ENCODE data around the gene RNF227. TPM values are rescaled to one million over a fixed set of nuclear protein-coding genes. Genes with fewer than 3 reads are reported as not detected.

Gene RNF227
- total RNA-seq, 1 experiment from 2014 or later = 6.6 TPM

GRCh38 chr17:7940034-7940433 lies 23.9 kb upstream of the RNF227 start:
- no peak for DNase-seq
- Histone ChIP-seq H3K9me3 (replicated peaks) (no peaks in the 10 kb centered on the region), H3K27me3 (no peaks in the 10 kb centered on the region), H3K36me3 (peaks cover 23% of the 10 kb centered on the region), H3K4me3 (no peak overlapping the region), H3K4me1 (no peaks in the 10 kb centered on the region), H3K27ac (no peak overlapping the region)

DNA sequence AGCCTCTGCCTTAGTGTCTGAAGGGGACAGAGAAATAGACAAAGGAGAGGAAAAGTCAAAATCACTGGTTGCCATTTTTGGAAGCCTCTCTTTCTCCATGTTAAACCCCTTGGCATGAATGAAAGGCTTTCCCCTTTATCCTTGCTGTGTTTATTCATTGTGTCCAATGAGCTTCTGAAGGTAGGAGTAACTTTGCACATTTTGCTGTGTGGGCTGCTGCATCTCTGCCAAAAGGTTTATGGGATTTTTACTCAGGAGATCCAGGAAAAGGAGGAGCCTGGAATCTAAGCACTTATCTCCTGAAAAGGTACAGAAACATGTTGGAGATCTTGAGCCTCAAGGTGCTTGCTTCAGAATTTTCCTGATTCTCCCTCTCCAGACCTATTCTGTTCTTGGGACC lies 19.8 kb upstream of the RNF227 start:
- H3K27me3 ChIP-seq = no peaks in the 10 kb centered on the region
- H3K9me3 ChIP-seq (replicated peaks) = no peaks in the 10 kb centered on the region
- H3K4me3 ChIP-seq = no peak overlapping the region
- H3K4me1 ChIP-seq = 0 out of 2 replicates have a peak, but pooled peaks cover 3% of the 10 kb centered on the region
- no peak for DNase-seq
- H3K36me3 ChIP-seq = peaks cover 19% of the 10 kb centered on the region
- H3K27ac ChIP-seq = no peak overlapping the region

GRCh38 chr17:7932949-7933348 lies 16.9 kb upstream of the RNF227 start:
- peak; percentile 42 to 49 for DNase-seq
- peaks cover 15% of the 10 kb centered on the region for H3K36me3 ChIP-seq
- no peaks in the 10 kb centered on the region for H3K9me3 ChIP-seq (replicated peaks)
- H3K4me3 ChIP-seq = peak overlapping the region; percentile 74
- peak overlapping the region; percentile 88 for H3K27ac ChIP-seq
- H3K27me3 ChIP-seq = no peaks in the 10 kb centered on the region
- H3K4me1 ChIP-seq = 0 out of 2 replicates have a peak, but pooled peaks cover 3% of the 10 kb centered on the region

- H3K27ac ChIP-seq = peak overlapping the region; percentile 88
- H3K4me3 ChIP-seq = peak overlapping the region; percentile 74
- 0 out of 2 replicates have a peak, but pooled peaks cover 3% of the 10 kb centered on the region for H3K4me1 ChIP-seq
- H3K36me3 ChIP-seq = peaks cover 14% of the 10 kb centered on the region
- DNase-seq = peak; percentile 26 to 51
- no peaks in the 10 kb centered on the region for H3K9me3 ChIP-seq (replicated peaks)
- H3K27me3 ChIP-seq = no peaks in the 10 kb centered on the region
These were observed 16.4 kb upstream of the RNF227 start for GRCh38 chr17:7932483-7932891.

DNA sequence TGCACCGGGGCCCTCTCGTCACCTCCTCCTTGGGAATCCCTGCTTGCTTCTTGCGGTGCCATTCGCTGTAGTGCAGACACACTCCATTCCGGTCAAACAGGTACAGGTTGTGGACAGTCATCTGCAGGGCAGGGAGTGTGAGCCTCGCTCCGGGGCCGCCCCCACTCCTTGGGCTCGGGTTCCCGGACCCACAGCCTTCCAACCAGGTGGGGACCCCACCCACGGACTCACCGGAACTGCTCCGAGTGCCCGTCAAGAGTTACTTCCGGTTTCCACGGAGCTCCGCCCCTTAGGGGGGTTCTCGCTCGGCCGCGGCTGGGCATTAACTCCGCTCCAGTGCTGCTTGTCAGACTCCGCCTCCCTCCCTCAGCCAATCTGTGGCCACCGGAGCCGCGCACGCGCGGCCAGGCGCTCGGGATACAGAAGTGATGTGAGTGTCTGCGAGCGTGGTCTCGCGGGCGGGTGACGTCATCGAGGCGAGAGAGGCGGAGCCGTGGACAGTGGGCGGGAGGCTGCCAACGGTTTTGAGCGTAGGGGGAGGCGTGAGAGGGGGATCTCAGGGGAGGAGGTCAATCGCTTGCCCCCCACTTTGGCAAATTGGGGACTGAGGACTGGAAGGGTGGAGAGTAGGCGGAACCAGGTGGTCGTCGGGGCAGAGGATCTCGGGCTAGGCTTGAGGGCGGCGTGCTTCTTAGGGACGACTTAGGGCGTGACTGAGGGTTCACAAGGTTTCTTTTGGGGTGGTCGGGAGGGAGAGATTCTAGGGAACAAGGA lies 15.8 kb upstream of the RNF227 start, which contains the start of the genes CNTROB and TRAPPC1:
Gene CNTROB, plus strand, starts transcription at position 498 of the 774 bp plus-strand sequence. CDS start 874 bp downstream, outside the sequence.
Gene TRAPPC1, minus strand, starts transcription at position 238 of the 774 bp plus-strand sequence. Its CDS starts 117 bp downstream, at position 121.
- Histone ChIP-seq H3K36me3 (peaks cover 12% of the 10 kb centered on the region), H3K9me3 (replicated peaks) (no peaks in the 10 kb centered on the region), H3K4me3 (peak within 1 kb of the TSS; percentile 74), H3K27ac (peak within 1 kb of the TSS; percentile 88), H3K27me3 (no peaks in the 10 kb centered on the region), H3K4me1 (0 out of 2 replicates have a peak, but pooled peaks cover 3% of the 10 kb centered on the region)
- peak; percentile 97 to 98 for DNase-seq

DNA sequence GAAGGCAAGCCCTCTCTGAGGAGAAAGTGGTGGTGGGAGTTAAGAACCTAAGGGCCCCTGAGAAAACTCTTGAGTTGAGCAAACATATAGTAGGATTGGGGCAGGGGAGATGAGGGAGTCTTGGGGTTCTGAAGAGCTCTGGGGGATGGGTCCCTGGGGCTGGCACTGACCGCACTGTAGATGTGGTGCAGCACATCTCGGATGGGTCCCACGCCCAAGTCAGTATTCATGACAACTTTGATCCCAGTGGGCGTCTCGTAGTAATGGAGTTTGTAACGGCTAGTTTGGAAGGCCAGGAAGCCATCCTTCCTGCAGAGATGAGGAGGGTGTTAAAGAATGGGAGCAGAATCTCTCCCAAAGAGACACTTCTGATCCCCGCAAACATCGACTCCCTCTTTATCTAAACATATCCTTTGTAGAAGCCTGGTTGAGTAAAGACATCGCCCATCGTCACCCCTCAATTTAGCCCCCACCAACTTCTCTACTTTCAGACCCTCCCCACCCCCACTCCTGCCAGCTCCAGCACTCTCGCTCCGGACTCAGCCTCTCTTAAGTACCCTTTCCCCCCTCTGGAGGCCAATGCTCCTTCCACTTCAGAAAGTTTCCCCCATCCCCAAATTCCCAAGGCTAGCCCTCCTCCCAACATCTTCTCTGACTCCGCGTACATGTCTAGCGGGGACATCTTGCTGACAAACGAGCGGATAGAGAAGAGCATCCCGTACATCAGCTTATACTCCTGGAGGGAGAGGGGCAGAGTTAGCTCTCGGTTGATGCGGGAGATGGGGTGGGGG lies 14.9 kb upstream of the RNF227 start:
- Histone ChIP-seq H3K4me1 (0 out of 2 replicates have a peak, but pooled peaks cover 3% of the 10 kb centered on the region), H3K27ac (peak overlapping the region; percentile 18; the same call in 1 of the 2 replicates), H3K36me3 (peaks cover 9% of the 10 kb centered on the region; the same call in 1 of the 2 replicates), H3K27me3 (no peaks in the 10 kb centered on the region), H3K9me3 (replicated peaks) (no peaks in the 10 kb centered on the region), H3K4me3 (peak overlapping the region; percentile 74)
- no peak for DNase-seq

DNA sequence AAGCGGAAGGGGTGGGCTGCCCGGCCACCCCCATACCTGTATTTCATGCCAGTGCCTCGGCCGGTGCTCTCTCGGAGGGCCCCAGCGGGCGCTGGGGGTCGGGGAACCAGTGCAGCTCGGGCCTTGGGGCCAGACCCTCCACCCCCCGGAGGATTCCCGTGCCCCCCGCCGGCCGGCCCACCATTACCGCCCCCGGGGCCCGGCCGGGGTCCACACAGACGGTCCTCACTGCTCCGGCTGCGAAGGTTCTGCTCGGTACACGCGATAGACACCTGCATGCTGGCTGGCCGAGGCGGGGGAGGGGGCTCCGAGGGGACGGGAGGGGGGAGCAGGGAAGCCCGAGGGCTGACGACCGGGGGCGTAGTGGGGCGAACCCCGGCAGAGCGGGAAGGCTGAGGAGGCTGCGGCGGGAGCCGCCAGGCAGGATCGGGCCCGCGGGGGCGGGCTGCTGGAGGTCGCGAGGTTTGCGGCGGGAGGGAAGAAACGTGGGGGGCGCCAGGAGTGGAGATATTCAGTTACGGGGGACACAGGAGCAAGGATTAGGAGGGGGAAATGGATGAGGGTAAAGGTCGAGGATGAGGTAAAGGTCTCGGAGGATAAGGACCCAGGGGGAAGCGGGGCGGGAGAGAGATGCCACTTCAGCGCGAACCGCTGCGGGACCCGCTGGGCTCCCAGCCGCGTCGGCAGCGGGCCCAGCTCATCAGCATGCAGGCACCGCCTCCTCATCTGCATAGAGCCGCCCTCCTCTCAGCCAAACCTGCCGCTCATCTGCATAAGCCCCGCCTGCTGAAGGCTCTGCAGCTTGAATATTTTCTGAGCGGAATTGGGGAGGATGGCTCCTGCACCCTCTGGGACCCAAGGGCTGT lies 13.3 kb upstream of the RNF227 start, which contains the start of gene KCNAB3:
Gene KCNAB3, minus strand, starts transcription at position 699 of the 866 bp plus-strand sequence. Its CDS starts 421 bp downstream, at position 278.
- no peaks in the 10 kb centered on the region for H3K9me3 ChIP-seq (replicated peaks)
- DNase-seq = no peak
- H3K36me3 ChIP-seq = peaks cover 4% of the 10 kb centered on the region; the same call in 1 of the 2 replicates
- H3K27me3 ChIP-seq = no peaks in the 10 kb centered on the region
- no peak within 1 kb of the TSS for H3K4me3 ChIP-seq
- no peak within 1 kb of the TSS for H3K27ac ChIP-seq
- 0 out of 2 replicates have a peak, but pooled peaks cover 3% of the 10 kb centered on the region for H3K4me1 ChIP-seq

GRCh38 chr17:7927596-7927995 lies 11.5 kb upstream of the RNF227 start:
- H3K27me3 ChIP-seq = no peaks in the 10 kb centered on the region
- DNase-seq = no peak
- no peak overlapping the region for H3K4me3 ChIP-seq
- no peak overlapping the region for H3K27ac ChIP-seq
- no peaks in the 10 kb centered on the region for H3K9me3 ChIP-seq (replicated peaks)
- no peaks in the 10 kb centered on the region for H3K36me3 ChIP-seq
- no peaks in the 10 kb centered on the region for H3K4me1 ChIP-seq

- H3K36me3 ChIP-seq = no peaks in the 10 kb centered on the region
- H3K9me3 ChIP-seq (replicated peaks) = no peaks in the 10 kb centered on the region
- H3K4me1 ChIP-seq = no peaks in the 10 kb centered on the region
- H3K27ac ChIP-seq = no peak overlapping the region
- no peak overlapping the region for H3K4me3 ChIP-seq
- no peaks in the 10 kb centered on the region for H3K27me3 ChIP-seq
- DNase-seq = no peak
These were observed 6.9 kb upstream of the RNF227 start for GRCh38 chr17:7922845-7923628.

DNA sequence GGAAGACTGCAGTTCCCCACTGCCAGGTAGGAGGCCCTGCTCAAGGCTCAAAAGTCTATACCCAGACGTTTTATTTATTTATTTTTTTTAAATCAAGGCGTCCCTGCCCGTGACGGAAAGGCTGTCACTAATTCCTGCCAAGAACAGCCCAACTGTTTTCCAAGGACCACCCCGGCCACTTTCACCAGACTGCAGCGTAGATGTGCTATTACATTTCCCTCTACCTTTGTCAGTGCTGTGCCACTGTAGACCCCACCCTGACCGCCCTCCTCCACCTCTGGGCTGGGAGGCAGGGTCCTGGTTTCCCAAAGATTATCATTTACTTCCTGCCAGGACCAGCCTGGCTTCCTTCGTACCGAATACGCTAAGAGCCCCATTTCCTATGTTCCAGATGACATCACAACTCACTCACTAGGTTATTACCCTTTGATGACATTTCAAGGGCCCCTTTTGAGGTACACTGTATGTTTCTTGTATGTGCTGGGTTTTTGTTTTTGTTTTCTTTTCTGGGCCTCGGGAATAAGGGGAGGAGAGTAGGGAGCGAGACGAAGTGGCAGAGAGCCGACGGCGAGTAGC lies 6.3 kb upstream of the RNF227 start:
- H3K9me3 ChIP-seq (replicated peaks) = no peaks in the 10 kb centered on the region
- no peak overlapping the region for H3K4me3 ChIP-seq
- DNase-seq = no peak
- no peaks in the 10 kb centered on the region for H3K27me3 ChIP-seq
- H3K4me1 ChIP-seq = no peaks in the 10 kb centered on the region
- no peaks in the 10 kb centered on the region for H3K36me3 ChIP-seq
- H3K27ac ChIP-seq = no peak overlapping the region

DNA sequence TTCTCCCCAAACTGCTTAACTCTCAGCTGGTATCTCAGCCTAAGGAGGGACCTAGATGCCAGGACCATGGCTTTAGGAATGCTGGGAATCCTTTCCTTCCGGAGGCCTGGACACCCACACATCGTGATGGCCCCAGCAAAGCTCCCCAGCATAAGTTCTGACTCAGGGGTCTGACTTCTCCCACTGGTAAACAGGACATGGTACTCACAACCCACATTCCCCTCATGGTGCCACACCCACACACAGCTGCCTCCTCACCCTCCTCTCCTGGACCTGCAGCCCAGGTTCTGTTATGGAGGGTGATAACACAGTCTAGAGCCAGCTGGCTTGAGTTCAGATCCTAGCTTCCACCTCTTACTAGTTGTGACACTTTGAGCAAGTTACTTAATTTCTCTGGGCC lies 719 bp upstream of the RNF227 start:
- Histone ChIP-seq H3K36me3 (peaks cover 7% of the 10 kb centered on the region), H3K9me3 (replicated peaks) (no peaks in the 10 kb centered on the region), H3K4me3 (peak overlapping the region; percentile 57), H3K27me3 (no peaks in the 10 kb centered on the region), H3K27ac (peak overlapping the region; percentile 90), H3K4me1 (no peaks in the 10 kb centered on the region; the same call in 1 of the 2 replicates)
- DNase-seq = peak; percentile 28 to 39

- Histone ChIP-seq H3K4me1 (no peaks in the 10 kb centered on the region; the same call in 1 of the 2 replicates), H3K27me3 (no peaks in the 10 kb centered on the region), H3K9me3 (replicated peaks) (no peaks in the 10 kb centered on the region), H3K27ac (peak overlapping the region; percentile 90), H3K36me3 (peaks cover 10% of the 10 kb centered on the region), H3K4me3 (peak overlapping the region; percentile 57)
- no peak for DNase-seq
These were observed 245 bp upstream of the RNF227 start for GRCh38 chr17:7916385-7916682.

DNA sequence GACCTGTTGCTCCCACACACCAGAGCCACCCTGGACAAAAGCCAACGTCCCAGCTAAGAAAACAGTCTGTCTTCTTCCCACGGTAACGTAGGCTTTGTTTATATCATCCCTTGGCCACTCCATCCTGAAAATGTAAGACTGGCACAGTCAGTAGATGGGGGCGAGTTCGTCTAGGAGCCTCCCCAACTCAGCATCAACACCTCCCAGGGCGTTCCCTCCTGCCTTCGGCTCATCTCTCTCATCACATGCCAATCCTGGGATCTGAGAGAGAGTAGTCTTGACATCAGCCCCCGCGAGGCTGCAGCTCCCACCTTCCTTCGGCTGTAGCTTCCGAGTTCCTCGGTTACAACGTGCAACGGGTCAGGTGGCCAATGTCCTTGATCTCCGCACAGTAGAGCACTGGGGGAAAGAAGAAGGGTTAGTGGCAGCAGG lies 894 bp downstream of the RNF227 start:
- Histone ChIP-seq H3K27me3 (no peaks in the 10 kb centered on the region), H3K36me3 (peaks cover 22% of the 10 kb centered on the region), H3K4me3 (peak overlapping the region; percentile 57), H3K27ac (peak overlapping the region; percentile 90; the same call in 1 of the 2 replicates), H3K9me3 (replicated peaks) (no peaks in the 10 kb centered on the region), H3K4me1 (no peaks in the 10 kb centered on the region; the same call in 1 of the 2 replicates)
- no peak for DNase-seq

Data from SJCRH30 (cell line).